ENCODE measurements around the gene CCNF.

CCNF gene

DNA sequence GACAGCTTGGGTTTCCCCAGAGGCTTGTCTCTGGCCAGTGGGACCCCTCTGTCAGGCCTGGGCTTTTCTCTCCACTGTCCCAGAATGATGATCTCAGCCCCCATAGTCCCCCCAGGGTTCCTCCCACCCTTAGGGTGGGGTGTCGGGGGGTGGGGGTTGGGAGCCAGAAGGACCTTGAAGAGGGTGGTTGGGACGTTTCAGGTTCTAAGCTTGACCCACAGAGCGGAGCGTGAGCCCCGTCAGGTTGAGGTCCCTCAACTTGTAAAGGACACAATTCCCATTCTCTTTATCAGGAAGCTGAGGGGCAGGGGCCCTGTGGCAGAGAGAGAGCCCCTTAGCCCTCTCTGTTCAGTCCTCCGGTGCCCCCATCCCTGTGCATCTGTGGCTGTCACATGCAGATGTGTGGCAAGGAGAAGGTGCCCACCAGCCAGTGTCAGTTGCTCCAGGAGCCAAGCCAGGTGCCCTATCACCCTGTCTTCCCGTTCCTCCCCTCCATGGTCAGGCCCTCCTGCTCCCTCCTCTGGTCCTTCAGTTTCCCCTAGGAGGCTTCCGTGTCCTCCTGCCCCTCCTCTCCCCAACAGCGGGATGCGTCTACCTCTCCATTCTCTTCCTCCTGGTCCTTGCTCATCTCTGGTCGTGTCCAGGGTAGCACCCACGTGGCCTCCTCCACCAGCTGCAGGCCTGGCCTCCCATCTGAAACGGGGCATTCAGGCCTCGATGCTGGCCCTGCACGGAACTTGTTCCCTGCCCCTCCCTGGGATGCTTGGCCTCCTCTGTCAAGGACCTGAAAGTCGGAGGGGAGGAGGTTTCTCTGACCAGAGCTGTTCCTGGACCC lies 40.4 kb downstream of the CCNF start:
- intact Hi-C loops (cut with DNase I; ENCODE audit: low total_unique reads), result loop anchor here (10.0 kb wide), 1 partner anchor 125 kb away; the partner anchor contains the start of gene ABCA3
- Histone ChIP-seq H3K4me1 (peaks cover 6 to 71% (median 52%) of the 10 kb centered on the region in 4 donors), H3K36me3 (no peaks in the 10 kb centered on the region), H3K9me3 (no peaks in the 10 kb centered on the region), H3K4me3 (no peak overlapping the region), H3K27me3 (peaks cover 6 to 71% of the 10 kb centered on the region in 2 donors), H3K27ac (no peak overlapping the region)
- TF ChIP-seq, protein P1, sequence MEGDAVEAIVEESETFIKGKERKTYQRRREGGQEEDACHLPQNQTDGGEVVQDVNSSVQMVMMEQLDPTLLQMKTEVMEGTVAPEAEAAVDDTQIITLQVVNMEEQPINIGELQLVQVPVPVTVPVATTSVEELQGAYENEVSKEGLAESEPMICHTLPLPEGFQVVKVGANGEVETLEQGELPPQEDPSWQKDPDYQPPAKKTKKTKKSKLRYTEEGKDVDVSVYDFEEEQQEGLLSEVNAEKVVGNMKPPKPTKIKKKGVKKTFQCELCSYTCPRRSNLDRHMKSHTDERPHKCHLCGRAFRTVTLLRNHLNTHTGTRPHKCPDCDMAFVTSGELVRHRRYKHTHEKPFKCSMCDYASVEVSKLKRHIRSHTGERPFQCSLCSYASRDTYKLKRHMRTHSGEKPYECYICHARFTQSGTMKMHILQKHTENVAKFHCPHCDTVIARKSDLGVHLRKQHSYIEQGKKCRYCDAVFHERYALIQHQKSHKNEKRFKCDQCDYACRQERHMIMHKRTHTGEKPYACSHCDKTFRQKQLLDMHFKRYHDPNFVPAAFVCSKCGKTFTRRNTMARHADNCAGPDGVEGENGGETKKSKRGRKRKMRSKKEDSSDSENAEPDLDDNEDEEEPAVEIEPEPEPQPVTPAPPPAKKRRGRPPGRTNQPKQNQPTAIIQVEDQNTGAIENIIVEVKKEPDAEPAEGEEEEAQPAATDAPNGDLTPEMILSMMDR (IDR thresholded peaks at IDR 0.05), result no peak
- no peak for DNase-seq

DNA sequence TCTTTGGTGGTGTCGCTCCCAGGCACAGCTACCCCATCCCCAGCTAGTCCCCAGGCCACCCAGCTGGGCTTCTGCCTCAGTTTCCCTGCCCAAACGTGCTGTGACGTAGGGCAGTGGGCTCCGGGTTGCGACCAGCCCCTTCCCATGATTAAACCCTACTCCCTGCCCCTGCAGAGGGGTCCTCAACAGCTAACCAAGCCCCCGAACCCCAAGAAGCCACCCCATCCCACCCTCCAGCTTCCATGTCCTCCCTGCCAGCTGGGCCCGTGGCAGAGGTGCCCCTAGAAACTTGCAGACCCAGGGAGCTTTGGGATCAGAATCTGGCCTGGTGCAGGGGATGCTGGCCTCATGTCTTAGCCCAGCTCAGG lies 41.0 kb downstream of the CCNF start:
- peaks cover 6 to 69% of the 10 kb centered on the region in 2 donors for H3K27me3 ChIP-seq
- intact Hi-C loops (cut with DNase I; ENCODE audit: low total_unique reads), result loop anchor here (10.0 kb wide), 1 partner anchor 125 kb away; the partner anchor contains the start of gene ABCA3
- no peak for DNase-seq
- no peaks in the 10 kb centered on the region for H3K36me3 ChIP-seq
- no peak overlapping the region for H3K27ac ChIP-seq
- TF ChIP-seq, protein P1 (IDR thresholded peaks at IDR 0.05), result no peak
- peaks cover 6 to 73% (median 53%) of the 10 kb centered on the region in 4 donors for H3K4me1 ChIP-seq
- H3K9me3 ChIP-seq, result no peaks in the 10 kb centered on the region
- no peak overlapping the region for H3K4me3 ChIP-seq

DNA sequence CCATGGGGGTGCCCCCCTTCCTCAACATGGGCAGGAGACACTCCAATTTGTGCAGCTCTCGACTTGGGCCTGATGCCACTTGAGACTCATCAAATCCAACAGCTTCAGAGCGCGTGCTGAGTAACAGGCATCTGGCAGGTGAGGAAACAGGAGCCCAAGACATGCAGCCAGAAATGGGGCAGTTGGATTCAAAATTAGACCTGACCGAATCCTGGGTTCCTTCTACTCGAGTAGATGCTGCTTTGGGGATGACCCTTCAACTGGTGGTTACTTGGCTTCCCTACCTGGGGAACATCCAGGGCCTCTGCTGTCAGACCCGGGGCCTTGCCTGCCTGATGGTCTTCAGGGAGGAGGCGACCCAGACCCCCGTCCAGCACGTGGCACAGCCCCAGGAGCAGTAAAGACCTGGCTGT lies 41.4 kb downstream of the CCNF start:
- Histone ChIP-seq H3K4me1 (peaks cover 6 to 77% (median 56%) of the 10 kb centered on the region in 4 donors), H3K27ac (no peak overlapping the region), H3K27me3 (peaks cover 6 to 69% of the 10 kb centered on the region in 2 donors), H3K36me3 (no peaks in the 10 kb centered on the region), H3K9me3 (no peaks in the 10 kb centered on the region), H3K4me3 (no peak overlapping the region)
- intact Hi-C loops (cut with DNase I; ENCODE audit: low total_unique reads), result loop anchor here (10.0 kb wide), 1 partner anchor 126 kb away; the partner anchor contains the start of gene ABCA3
- no peak for DNase-seq
- TF ChIP-seq, protein P1 (IDR thresholded peaks at IDR 0.05), result no peak

DNA sequence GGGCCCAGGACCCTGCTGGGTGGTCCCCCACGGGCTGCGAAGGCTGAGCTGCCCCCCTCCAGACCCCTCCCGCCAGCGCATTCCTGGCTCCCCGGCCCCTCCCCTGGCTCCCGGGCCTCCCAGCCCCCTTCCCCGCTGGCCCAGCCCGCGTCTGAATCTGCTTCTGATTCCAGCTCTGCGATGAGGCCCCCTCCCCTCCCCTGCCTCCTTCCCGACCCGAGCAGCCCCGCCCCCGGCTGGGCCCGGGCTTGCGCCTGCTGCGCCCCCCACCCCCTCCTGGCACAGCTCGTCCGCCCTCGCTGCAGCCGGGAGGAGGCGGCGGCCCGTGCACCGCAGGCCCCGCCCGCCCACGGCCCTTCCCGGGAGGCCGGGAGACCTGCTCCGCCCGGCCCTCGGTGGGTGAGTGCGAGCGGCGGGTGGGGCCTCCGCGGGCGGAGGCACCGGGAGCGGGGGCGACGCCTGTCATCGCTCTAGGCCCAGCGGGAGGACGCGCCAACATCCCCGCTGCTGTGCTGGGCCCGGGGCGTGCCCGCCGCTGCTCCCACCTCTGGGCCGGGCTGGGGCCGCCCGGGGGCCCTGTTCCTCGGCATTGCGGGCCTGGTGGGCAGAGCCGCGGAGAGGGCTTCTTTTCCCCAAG lies 41.9 kb downstream of the CCNF start, which contains the start of gene NTN3:
NTN3 (plus strand) TSS at position 282 of the 637 bp plus-strand sequence. CDS start 405 bp downstream, outside the sequence.
- H3K4me3 ChIP-seq, result peak within 1 kb of the TSS in 1 of 2 donors; percentile 23
- no peak for DNase-seq
- no peaks in the 10 kb centered on the region for H3K9me3 ChIP-seq
- peaks cover 6 to 69% of the 10 kb centered on the region in 2 donors for H3K27me3 ChIP-seq
- H3K4me1 ChIP-seq, result peaks cover 6 to 82% (median 62%) of the 10 kb centered on the region in 4 donors
- no peak within 1 kb of the TSS for H3K27ac ChIP-seq
- H3K36me3 ChIP-seq, result no peaks in the 10 kb centered on the region
- TF ChIP-seq, protein P1 (IDR thresholded peaks at IDR 0.05), result no peak
- intact Hi-C loops (cut with DNase I; ENCODE audit: low total_unique reads), result loop anchor here (10.0 kb wide), 1 partner anchor 126 kb away; the partner anchor contains the start of gene ABCA3

DNA sequence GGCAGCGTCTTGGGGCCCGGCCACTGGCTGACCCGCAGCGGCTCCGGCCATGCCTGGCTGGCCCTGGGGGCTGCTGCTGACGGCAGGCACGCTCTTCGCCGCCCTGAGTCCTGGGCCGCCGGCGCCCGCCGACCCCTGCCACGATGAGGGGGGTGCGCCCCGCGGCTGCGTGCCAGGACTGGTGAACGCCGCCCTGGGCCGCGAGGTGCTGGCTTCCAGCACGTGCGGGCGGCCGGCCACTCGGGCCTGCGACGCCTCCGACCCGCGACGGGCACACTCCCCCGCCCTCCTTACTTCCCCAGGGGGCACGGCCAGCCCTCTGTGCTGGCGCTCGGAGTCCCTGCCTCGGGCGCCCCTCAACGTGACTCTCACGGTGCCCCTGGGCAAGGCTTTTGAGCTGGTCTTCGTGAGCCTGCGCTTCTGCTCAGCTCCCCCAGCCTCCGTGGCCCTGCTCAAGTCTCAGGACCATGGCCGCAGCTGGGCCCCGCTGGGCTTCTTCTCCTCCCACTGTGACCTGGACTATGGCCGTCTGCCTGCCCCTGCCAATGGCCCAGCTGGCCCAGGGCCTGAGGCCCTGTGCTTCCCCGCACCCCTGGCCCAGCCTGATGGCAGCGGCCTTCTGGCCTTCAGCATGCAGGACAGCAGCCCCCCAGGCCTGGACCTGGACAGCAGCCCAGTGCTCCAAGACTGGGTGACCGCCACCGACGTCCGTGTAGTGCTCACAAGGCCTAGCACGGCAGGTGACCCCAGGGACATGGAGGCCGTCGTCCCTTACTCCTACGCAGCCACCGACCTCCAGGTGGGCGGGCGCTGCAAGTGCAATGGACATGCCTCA lies 42.6 kb downstream of the CCNF start:
- H3K4me1 ChIP-seq, result peaks cover 6 to 84% (median 62%) of the 10 kb centered on the region in 4 donors

More for the DNA sequence above, 42.6 kb downstream of the CCNF start:
- no peaks in the 10 kb centered on the region for H3K36me3 ChIP-seq
- DNase-seq, result no peak
- no peaks in the 10 kb centered on the region for H3K9me3 ChIP-seq
- peak overlapping the region in 1 of 2 donors; percentile 23 for H3K4me3 ChIP-seq
- intact Hi-C loops (cut with DNase I; ENCODE audit: low total_unique reads), result loop anchor here (10.0 kb wide), 1 partner anchor 127 kb away; the partner anchor contains the start of gene ABCA3
- TF ChIP-seq, protein P1 (IDR thresholded peaks at IDR 0.05), result no peak
- peaks cover 6 to 67% of the 10 kb centered on the region in 2 donors for H3K27me3 ChIP-seq
- no peak overlapping the region for H3K27ac ChIP-seq
